GM12892 (cell line): ENCODE data around the gene GNA15.

Experiments used
- POLR2A ChIP-seq: IDR thresholded peaks from 2 replicates; pipeline ENCODE4 v1.6.1; 2011; ENCODE audit warnings: low read depth, low read length, control low read depth
- POLR2AphosphoS5 ChIP-seq: IDR thresholded peaks from 2 replicates; pipeline ENCODE4 v1.6.1; 2011; ENCODE audit warnings: low read depth, low read length, control low read depth
- TAF1 ChIP-seq: IDR thresholded peaks from 2 replicates; pipeline ENCODE4 v1.6.1; 2011; ENCODE audit warnings: low read depth, mild to moderate bottlenecking, control low read depth, low read length, borderline replicate concordance

GRCh38 chr19:3107658-3108057 lies 28.2 kb upstream of the GNA15 start:
- no peak for TF ChIP-seq POLR2A
- no peak for TF ChIP-seq POLR2AphosphoS5
- no peak for TF ChIP-seq TAF1
